ENCODE data around the gene SOCS1.

GRCh38 chr16:11236461-11237254 is 19.3 kb downstream of the SOCS1 start:
- TF ChIP-seq USF2 (IDR thresholded peaks at IDR 0.05; ENCODE audit: low read length) (no peak), E2F6 (IDR thresholded peaks at IDR 0.05) (no peak), CTCF (IDR thresholded peaks at IDR 0.05; ENCODE audit: control extremely low read depth in 1 of 3, insufficient read depth in 1 of 3, low read depth in 1 of 3, low read length in 3 of 3) (no peak), EP300 (IDR thresholded peaks at IDR 0.05; ENCODE audit: borderline replicate concordance in 1 of 2, low read depth in 2 of 2, low read length in 2 of 2) (no peak), POLR2A (IDR thresholded peaks at IDR 0.05; ENCODE audit: control extremely low read depth in 1 of 2, low read depth in 2 of 2, low read length in 2 of 2) (no peak), FOSL1 (IDR thresholded peaks at IDR 0.05; ENCODE audit: insufficient read depth, low read depth, low read length) (no peak), MAX (IDR thresholded peaks at IDR 0.05) (no peak), CTBP2 (IDR thresholded peaks at IDR 0.05; ENCODE audit: borderline replicate concordance, insufficient read depth, insufficient read length, low read length) (no peak), CEBPB (IDR thresholded peaks at IDR 0.05; ENCODE audit: low read depth, low read length) (no peak), CBX5 (IDR thresholded peaks at IDR 0.05; ENCODE audit: low read depth, low read length) (no peak), SP1 (IDR thresholded peaks at IDR 0.05; ENCODE audit: low read depth, low read length) (no peak), RNF2 (IDR thresholded peaks at IDR 0.05; ENCODE audit: borderline replicate concordance, low read depth, low read length, missing control alignments, poor library complexity, severe bottlenecking) (no peak), GABPA (IDR thresholded peaks at IDR 0.05; ENCODE audit: borderline replicate concordance, insufficient read depth, low read length) (no peak)

Measured in H1 (cell line).